ENCODE measurements around the gene PES1.
"Not testable (repeated sequence)": the region's sequence is repeated elsewhere in the genome, so short reads cannot be mapped to it uniquely, and the experiment has no call there.

Gene PES1

GRCh38 chr22:30591588-30592359, at the start of gene PES1:
Gene PES1 (minus strand): TSS chr22:30591910. CDS start chr22:30591833, 77 bp downstream.
- H3K9me3 ChIP-seq (ENCODE audit: control insufficient read depth in 2 of 2, low read length in 2 of 2) = no peaks in the 10 kb centered on the region
- H3K4me3 ChIP-seq (ENCODE audit: low read length in 2 of 2) = peak within 1 kb of the TSS; percentile 91 to 100
- H3K27me3 ChIP-seq (ENCODE audit: control insufficient read depth in 1 of 2, insufficient read depth in 2 of 2, low read length in 2 of 2) = no peaks in the 10 kb centered on the region
- peak within 1 kb of the TSS; percentile 66 for H3K27ac ChIP-seq (ENCODE audit: low read length)
- peak within 1 kb of the TSS; percentile 93 for H3K9ac ChIP-seq (ENCODE audit: low read length in 2 of 2)
- H3K36me3 ChIP-seq (ENCODE audit: control insufficient read depth in 2 of 2, insufficient read depth in 2 of 2, low read length in 2 of 2) = peaks cover 17 to 25% of the 10 kb centered on the region in 2 donors
- peaks cover 13% of the 10 kb centered on the region for H3K4me1 ChIP-seq (ENCODE audit: control insufficient read depth, insufficient read depth, low read length)

- H3K4me3 ChIP-seq (ENCODE audit: low read length in 2 of 2) = no peak overlapping the region
- H3K27ac ChIP-seq (ENCODE audit: low read length) = no peak overlapping the region
- H3K9ac ChIP-seq (ENCODE audit: low read length in 2 of 2) = no peak overlapping the region
Observed at GRCh38 chr22:30640839-30641430, 49.2 kb upstream of the PES1 start.

GRCh38 chr22:30640361-30640760, 48.7 kb upstream of the PES1 start:
- peaks cover 20% of the 10 kb centered on the region for H3K4me1 ChIP-seq (ENCODE audit: control insufficient read depth, insufficient read depth, low read length)
- H3K9ac ChIP-seq (ENCODE audit: low read length in 2 of 2) = no peak overlapping the region
- H3K4me3 ChIP-seq (ENCODE audit: low read length in 2 of 2) = no peak overlapping the region
- no peaks in the 10 kb centered on the region for H3K9me3 ChIP-seq (ENCODE audit: control insufficient read depth in 2 of 2, low read length in 2 of 2)
- H3K27ac ChIP-seq (ENCODE audit: low read length) = no peak overlapping the region
- H3K27me3 ChIP-seq (ENCODE audit: control insufficient read depth in 1 of 2, insufficient read depth in 2 of 2, low read length in 2 of 2) = no peaks in the 10 kb centered on the region
- no peaks in the 10 kb centered on the region for H3K36me3 ChIP-seq (ENCODE audit: control insufficient read depth in 2 of 2, insufficient read depth in 2 of 2, low read length in 2 of 2)

More at GRCh38 chr22:30640839-30641430, 49.2 kb upstream of the PES1 start:
- H3K27me3 ChIP-seq (ENCODE audit: control insufficient read depth in 1 of 2, insufficient read depth in 2 of 2, low read length in 2 of 2) = no peaks in the 10 kb centered on the region
- no peaks in the 10 kb centered on the region for H3K9me3 ChIP-seq (ENCODE audit: control insufficient read depth in 2 of 2, low read length in 2 of 2)
- H3K4me1 ChIP-seq (ENCODE audit: control insufficient read depth, insufficient read depth, low read length) = peaks cover 19% of the 10 kb centered on the region
- H3K36me3 ChIP-seq (ENCODE audit: control insufficient read depth in 2 of 2, insufficient read depth in 2 of 2, low read length in 2 of 2) = no peaks in the 10 kb centered on the region

GRCh38 chr22:30637701-30638114, 46.0 kb upstream of the PES1 start:
- Histone ChIP-seq H3K9me3 (ENCODE audit: control insufficient read depth in 2 of 2, low read length in 2 of 2) (no peaks in the 10 kb centered on the region), H3K9ac (ENCODE audit: low read length in 2 of 2) (no peak overlapping the region), H3K27me3 (ENCODE audit: control insufficient read depth in 1 of 2, insufficient read depth in 2 of 2, low read length in 2 of 2) (no peaks in the 10 kb centered on the region), H3K36me3 (ENCODE audit: control insufficient read depth in 2 of 2, insufficient read depth in 2 of 2, low read length in 2 of 2) (no peaks in the 10 kb centered on the region), H3K4me3 (ENCODE audit: low read length in 2 of 2) (peak overlapping the region; percentile 1 to 44), H3K27ac (ENCODE audit: low read length) (no peak overlapping the region), H3K4me1 (ENCODE audit: control insufficient read depth, insufficient read depth, low read length) (peaks cover 33% of the 10 kb centered on the region)

- Histone ChIP-seq H3K9ac (ENCODE audit: low read length in 2 of 2) (peak overlapping the region; percentile 87 to 90), H3K27ac (ENCODE audit: low read length) (peak overlapping the region; percentile 76), H3K4me1 (ENCODE audit: control insufficient read depth, insufficient read depth, low read length) (peaks cover 33% of the 10 kb centered on the region), H3K9me3 (ENCODE audit: control insufficient read depth in 2 of 2, low read length in 2 of 2) (no peaks in the 10 kb centered on the region), H3K36me3 (ENCODE audit: control insufficient read depth in 2 of 2, insufficient read depth in 2 of 2, low read length in 2 of 2) (no peaks in the 10 kb centered on the region), H3K27me3 (ENCODE audit: control insufficient read depth in 1 of 2, insufficient read depth in 2 of 2, low read length in 2 of 2) (no peaks in the 10 kb centered on the region), H3K4me3 (ENCODE audit: low read length in 2 of 2) (peak overlapping the region; percentile 78 to 86)
Observed at GRCh38 chr22:30636226-30637077, 44.7 kb upstream of the PES1 start.

- H3K27ac ChIP-seq (ENCODE audit: low read length) = peak within 1 kb of the TSS; percentile 88
- no peaks in the 10 kb centered on the region for H3K36me3 ChIP-seq (ENCODE audit: control insufficient read depth in 2 of 2, insufficient read depth in 2 of 2, low read length in 2 of 2)
- H3K9me3 ChIP-seq (ENCODE audit: control insufficient read depth in 2 of 2, low read length in 2 of 2) = no peaks in the 10 kb centered on the region
- peak within 1 kb of the TSS; percentile 87 to 90 for H3K9ac ChIP-seq (ENCODE audit: low read length in 2 of 2)
- no peaks in the 10 kb centered on the region for H3K27me3 ChIP-seq (ENCODE audit: control insufficient read depth in 1 of 2, insufficient read depth in 2 of 2, low read length in 2 of 2)
- H3K4me1 ChIP-seq (ENCODE audit: control insufficient read depth, insufficient read depth, low read length) = peaks cover 33% of the 10 kb centered on the region
- H3K4me3 ChIP-seq (ENCODE audit: low read length in 2 of 2) = peak within 1 kb of the TSS; percentile 78 to 86
Observed at GRCh38 chr22:30635273-30636225, 43.8 kb upstream of the PES1 start, which contains the start of gene SLC35E4. Gene SLC35E4 (plus strand): TSS chr22:30635781. CDS start chr22:30636451, 670 bp downstream.

- Histone ChIP-seq H3K4me1 (ENCODE audit: control insufficient read depth, insufficient read depth, low read length) (peaks cover 33% of the 10 kb centered on the region), H3K9me3 (ENCODE audit: control insufficient read depth in 2 of 2, low read length in 2 of 2) (no peaks in the 10 kb centered on the region), H3K36me3 (ENCODE audit: control insufficient read depth in 2 of 2, insufficient read depth in 2 of 2, low read length in 2 of 2) (no peaks in the 10 kb centered on the region), H3K9ac (ENCODE audit: low read length in 2 of 2) (peak overlapping the region; percentile 58 to 64), H3K4me3 (ENCODE audit: low read length in 2 of 2) (peak overlapping the region; percentile 56 to 73), H3K27ac (ENCODE audit: low read length) (peak overlapping the region; percentile 88), H3K27me3 (ENCODE audit: control insufficient read depth in 1 of 2, insufficient read depth in 2 of 2, low read length in 2 of 2) (no peaks in the 10 kb centered on the region)
Observed at GRCh38 chr22:30634471-30635233, 42.9 kb upstream of the PES1 start.

- H3K4me3 ChIP-seq (ENCODE audit: low read length in 2 of 2); H3K27ac ChIP-seq (ENCODE audit: low read length); H3K27me3 ChIP-seq (ENCODE audit: control insufficient read depth in 1 of 2, insufficient read depth in 2 of 2, low read length in 2 of 2): not testable (repeated sequence)
Observed at GRCh38 chr22:30631469-30631868, 39.8 kb upstream of the PES1 start.

GRCh38 chr22:30628491-30628890, 36.8 kb upstream of the PES1 start:
- Histone ChIP-seq H3K27me3 (ENCODE audit: control insufficient read depth in 1 of 2, insufficient read depth in 2 of 2, low read length in 2 of 2) (no peaks in the 10 kb centered on the region), H3K4me3 (ENCODE audit: low read length in 2 of 2) (no peak overlapping the region), H3K36me3 (ENCODE audit: control insufficient read depth in 2 of 2, insufficient read depth in 2 of 2, low read length in 2 of 2) (no peaks in the 10 kb centered on the region), H3K4me1 (ENCODE audit: control insufficient read depth, insufficient read depth, low read length) (no peaks in the 10 kb centered on the region), H3K9ac (ENCODE audit: low read length in 2 of 2) (no peak overlapping the region), H3K27ac (ENCODE audit: low read length) (no peak overlapping the region), H3K9me3 (ENCODE audit: control insufficient read depth in 2 of 2, low read length in 2 of 2) (no peaks in the 10 kb centered on the region)

More at GRCh38 chr22:30631469-30631868, 39.8 kb upstream of the PES1 start:
- H3K36me3 ChIP-seq (ENCODE audit: control insufficient read depth in 2 of 2, insufficient read depth in 2 of 2, low read length in 2 of 2); H3K9ac ChIP-seq (ENCODE audit: low read length in 2 of 2); H3K9me3 ChIP-seq (ENCODE audit: control insufficient read depth in 2 of 2, low read length in 2 of 2): not testable (repeated sequence)
- H3K4me1 ChIP-seq (ENCODE audit: control insufficient read depth, insufficient read depth, low read length) = peaks cover 19% of the 10 kb centered on the region

Data from stomach smooth muscle (tissue), 2 donors.